Osteoblast (primary cell): Measurements from ENCODE around the gene SPTLC3. TPM values are rescaled to one million over a fixed set of nuclear protein-coding genes. Genes with fewer than 3 reads are reported as not detected.

Experiments
- DNase-seq: peaks from one replicate; pipeline ENCODE4 v3.0.0; 2011; ENCODE audit warnings: low spot score, mixed read lengths; ENCODE audit not compliant: insufficient read length; ENCODE audit errors: missing footprints
- H2AFZ ChIP-seq: 2 replicates; pipeline ENCODE4 v1.6.0; 2011; ENCODE audit warnings: mild to moderate bottlenecking, low read length
- H3K27ac ChIP-seq: 2 replicates; pipeline ENCODE4 v1.5.1; 2011; ENCODE audit warnings: mild to moderate bottlenecking, low read depth, low read length, moderate library complexity
- H3K27me3 ChIP-seq: 2 replicates; pipeline ENCODE4 v1.6.0; 2012; ENCODE audit warnings: mild to moderate bottlenecking, control low read depth, inconsistent platforms, low read length, moderate library complexity; ENCODE audit not compliant: insufficient read depth
- H3K36me3 ChIP-seq: 2 replicates; pipeline ENCODE4 v1.5.1; 2011; ENCODE audit warnings: mild to moderate bottlenecking, low read length, control low read depth, moderate library complexity; ENCODE audit not compliant: insufficient read depth
- H3K4me1 ChIP-seq: 2 replicates; pipeline ENCODE4 v1.5.1; 2011; ENCODE audit warnings: mild to moderate bottlenecking, low read length, control low read depth, moderate library complexity; ENCODE audit not compliant: insufficient read depth
- H3K4me2 ChIP-seq: 2 replicates; pipeline ENCODE4 v1.6.0; 2011; ENCODE audit warnings: mild to moderate bottlenecking, low read length; ENCODE audit not compliant: insufficient read depth
- H3K4me3 ChIP-seq: fragments of 200-600 bp; sonication (generic); 3 replicates; pipeline ENCODE4 v1.5.1; 2012; ENCODE audit warnings: mild to moderate bottlenecking, low read length, inconsistent platforms; ENCODE audit not compliant: insufficient read depth
- H3K79me2 ChIP-seq: 2 replicates; pipeline ENCODE4 v1.6.0; 2012; ENCODE audit warnings: mild to moderate bottlenecking, low read length, control low read depth, inconsistent platforms; ENCODE audit not compliant: insufficient read depth
- H3K9me3 ChIP-seq: 2 replicates; pipeline ENCODE4 v1.5.1; 2011; ENCODE audit warnings: low read depth, low read length, control low read depth
- H4K20me1 ChIP-seq: 2 replicates; pipeline ENCODE4 v1.6.0; 2012; ENCODE audit warnings: mild to moderate bottlenecking, low read length, control low read depth; ENCODE audit not compliant: insufficient read depth
- CTCF ChIP-seq: IDR thresholded peaks from 2 replicates; pipeline ENCODE4 v1.5.1; 2011; ENCODE audit warnings: mild to moderate bottlenecking, low read depth, low read length, moderate library complexity; ENCODE audit errors: extremely low read depth
- total RNA-seq: library from RNA; depleted of rRNA; stranded (reverse); fragments of >200 nt; gene quantifications from 2 replicates; pipeline ENCODE4 v1.2.3, GENCODE V29; 2012

The SPTLC3 gene
- total RNA-seq, 1 donor, result 14.8 TPM

- Histone ChIP-seq H3K4me3 (no peak overlapping the region), H4K20me1 (no peaks in the 10 kb centered on the region), H3K4me1 (no peaks in the 10 kb centered on the region), H3K27me3 (peaks cover 45% of the 10 kb centered on the region), H3K79me2 (no peaks in the 10 kb centered on the region), H3K4me2 (no peak overlapping the region), H2AFZ (no peak overlapping the region), H3K36me3 (no peaks in the 10 kb centered on the region), H3K9me3 (no peaks in the 10 kb centered on the region), H3K27ac (no peak overlapping the region)
- no peak for TF ChIP-seq CTCF
- no peak for DNase-seq
Measured at GRCh38 chr20:13211956-13212618, 203.3 kb downstream of the SPTLC3 start.

- no peak overlapping the region for H3K4me3 ChIP-seq
- no peak overlapping the region for H2AFZ ChIP-seq
- H3K36me3 ChIP-seq, result no peaks in the 10 kb centered on the region
- H3K27ac ChIP-seq, result no peak overlapping the region
- no peaks in the 10 kb centered on the region for H3K9me3 ChIP-seq
- no peak for TF ChIP-seq CTCF
- H3K27me3 ChIP-seq, result peaks cover 45% of the 10 kb centered on the region
- H3K4me2 ChIP-seq, result no peak overlapping the region
- H4K20me1 ChIP-seq, result no peaks in the 10 kb centered on the region
- DNase-seq, result no peak
- H3K4me1 ChIP-seq, result no peaks in the 10 kb centered on the region
- H3K79me2 ChIP-seq, result no peaks in the 10 kb centered on the region
Measured at GRCh38 chr20:13212750-13213149, 204.0 kb downstream of the SPTLC3 start.

- Histone ChIP-seq H3K36me3 (no peaks in the 10 kb centered on the region), H3K79me2 (no peaks in the 10 kb centered on the region), H3K4me2 (no peak overlapping the region), H3K27me3 (peaks cover 49% of the 10 kb centered on the region), H3K27ac (no peak overlapping the region), H2AFZ (no peak overlapping the region), H4K20me1 (no peaks in the 10 kb centered on the region), H3K4me1 (no peaks in the 10 kb centered on the region), H3K4me3 (no peak overlapping the region), H3K9me3 (no peaks in the 10 kb centered on the region)
- TF ChIP-seq CTCF, result no peak
- no peak for DNase-seq
Measured at GRCh38 chr20:13213335-13213734, 204.6 kb downstream of the SPTLC3 start.

GRCh38 chr20:13216533-13216932, 207.8 kb downstream of the SPTLC3 start:
- no peak overlapping the region for H3K4me3 ChIP-seq
- no peaks in the 10 kb centered on the region for H3K9me3 ChIP-seq
- H3K4me2 ChIP-seq, result no peak overlapping the region
- TF ChIP-seq CTCF, result no peak
- no peaks in the 10 kb centered on the region for H3K79me2 ChIP-seq
- H3K27me3 ChIP-seq, result peaks cover 75% of the 10 kb centered on the region
- no peaks in the 10 kb centered on the region for H3K36me3 ChIP-seq
- no peak overlapping the region for H3K27ac ChIP-seq
- H3K4me1 ChIP-seq, result no peaks in the 10 kb centered on the region
- no peak for DNase-seq
- no peaks in the 10 kb centered on the region for H4K20me1 ChIP-seq
- H2AFZ ChIP-seq, result no peak overlapping the region

Other genes starting within 250 kb of the SPTLC3 start
- gene ISM1, start 212.3 kb downstream of the SPTLC3 start, total RNA-seq, result 4.0 and 8.3 TPM in 2 replicates